ENCODE measurements around the gene BCAT1.
A peak's percentile ranks its signal among the peaks of the same experiment; 100 is the strongest.
"Not testable (repeated sequence)": the region's sequence is repeated elsewhere in the genome, so short reads cannot be mapped to it uniquely, and the experiment has no call there.

Gene BCAT1

GRCh38 chr12:24895612-24896011 is 53.3 kb downstream of the BCAT1 start:
- DNase-seq = no peak

GRCh38 chr12:24894879-24895278 is 54.0 kb downstream of the BCAT1 start:
- no peak for DNase-seq

- DNase-seq = no peak
Measured at GRCh38 chr12:24890048-24890803, 58.7 kb downstream of the BCAT1 start.

GRCh38 chr12:24889411-24889810 is 59.5 kb downstream of the BCAT1 start:
- no peak for DNase-seq

GRCh38 chr12:24888813-24889212 is 60.1 kb downstream of the BCAT1 start:
- DNase-seq = no peak

- no peak for DNase-seq
Measured at GRCh38 chr12:24884911-24885310, 64.0 kb downstream of the BCAT1 start.

- no peak for DNase-seq
Measured at GRCh38 chr12:24881724-24882371, 67.1 kb downstream of the BCAT1 start.

GRCh38 chr12:24881227-24881626 is 67.7 kb downstream of the BCAT1 start:
- DNase-seq = no peak

- no peak for DNase-seq
Measured at GRCh38 chr12:24880732-24881131, 68.2 kb downstream of the BCAT1 start.

- DNase-seq = no peak
Measured at GRCh38 chr12:24879644-24880043, 69.3 kb downstream of the BCAT1 start.

GRCh38 chr12:24875014-24875413 is 73.9 kb downstream of the BCAT1 start:
- no peak for DNase-seq

- no peak for DNase-seq
Measured at GRCh38 chr12:24872211-24872610, 76.7 kb downstream of the BCAT1 start.

- DNase-seq = not testable (repeated sequence)
Measured at GRCh38 chr12:24866139-24866538, 82.8 kb downstream of the BCAT1 start.

- DNase-seq = peak; percentile 12
Measured at GRCh38 chr12:24864796-24865125, 84.1 kb downstream of the BCAT1 start.

- no peak for DNase-seq
Measured at GRCh38 chr12:24861766-24862540, 86.9 kb downstream of the BCAT1 start.

- no peak for DNase-seq
Measured at GRCh38 chr12:24860546-24860945, 88.4 kb downstream of the BCAT1 start.

- no peak for DNase-seq
Measured at GRCh38 chr12:24856541-24856940, 92.4 kb downstream of the BCAT1 start.

- DNase-seq = no peak
Measured at GRCh38 chr12:24854908-24855307, 94.0 kb downstream of the BCAT1 start.

GRCh38 chr12:24854017-24854416 is 94.9 kb downstream of the BCAT1 start:
- no peak for DNase-seq

GRCh38 chr12:24853588-24853987 is 95.3 kb downstream of the BCAT1 start:
- no peak for DNase-seq

GRCh38 chr12:24853094-24853493 is 95.8 kb downstream of the BCAT1 start:
- DNase-seq = no peak

- no peak for DNase-seq
Measured at GRCh38 chr12:24852420-24852819, 96.5 kb downstream of the BCAT1 start.

GRCh38 chr12:24851883-24852282 is 97.0 kb downstream of the BCAT1 start:
- DNase-seq = not testable (repeated sequence)

- no peak for DNase-seq
Measured at GRCh38 chr12:24851341-24851740, 97.6 kb downstream of the BCAT1 start.

Measured in activated CD4-positive, alpha-beta T cell treated with anti-CD3 and anti-CD28 coated beads, Interleukin-2, Interleukin-6, amounts not matched to agents 100 ng/mL and 50 ng/mL, durations not matched to agents 16 hours and 8 hours (primary cell).